Measurements from ENCODE around the gene OR52E4.

GRCh38 chr11:5887661-5888060, 7.2 kb downstream of the OR52E4 start:
- TF ChIP-seq CTCF (conservative IDR thresholded peaks at IDR 0.05; ENCODE audit: low read depth, low read length) (no peak), EZH2 (IDR thresholded peaks at IDR 0.05; ENCODE audit: borderline replicate concordance, low read depth, low read length, poor library complexity, severe bottlenecking) (no peak)

All from A673 (cell line).